Measurements from ENCODE around the gene RTN4R. TPM values are rescaled to one million over a fixed set of nuclear protein-coding genes. Genes with fewer than 3 reads are reported as not detected.

The RTN4R gene
- total and polyA plus RNA-seq, 3 donors from 2014 or later: 2.1 to 6.1 (median 5.1) TPM

DNA sequence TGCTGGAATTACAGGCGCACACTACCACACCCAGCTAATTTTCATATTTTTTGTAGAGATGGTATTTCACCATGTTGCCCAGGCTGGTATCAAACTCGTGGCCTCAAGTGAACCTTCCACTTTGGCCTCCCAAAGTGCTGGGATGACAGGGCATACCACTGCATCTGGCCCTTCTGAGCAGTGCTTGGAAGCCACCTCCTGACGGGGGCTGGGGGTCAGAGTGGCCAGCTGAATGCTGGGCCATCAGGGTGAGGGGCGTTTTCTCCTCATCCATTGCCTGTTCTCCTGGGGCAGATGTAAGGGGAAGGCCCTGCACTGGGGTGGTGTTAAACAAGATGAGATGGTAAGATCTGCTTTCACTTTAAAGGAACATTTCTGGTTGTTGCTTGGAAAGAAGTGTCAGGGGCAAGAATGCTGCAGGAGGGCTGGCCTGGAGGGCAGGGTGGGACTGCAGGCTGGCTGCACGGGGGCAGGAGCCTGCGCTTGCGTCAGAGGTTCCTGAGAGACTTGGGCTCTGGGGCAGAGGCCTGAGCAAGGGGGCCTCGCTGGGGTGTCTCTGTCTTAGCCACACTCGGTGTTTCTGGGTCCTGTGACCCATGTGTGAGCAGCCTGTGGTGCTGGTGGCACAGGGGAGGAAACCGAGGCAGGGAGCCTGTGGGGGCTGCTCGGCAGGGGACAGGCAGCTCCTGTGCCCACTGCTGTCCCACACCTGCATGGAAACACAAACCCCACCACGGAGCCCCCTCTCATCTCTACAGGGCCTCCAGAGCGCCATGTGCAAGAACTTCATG is 34.5 kb upstream of the RTN4R start:
- WGBS, 2 donors: 73 to 82% methylated on average over 5 to 13 of the region's 13 CpGs
- TF ChIP-seq CTCF (IDR thresholded peaks at IDR 0.05) (no peak), POLR2A (IDR thresholded peaks at IDR 0.05) (no peak)
- Histone ChIP-seq H3K9me3 (no peaks in the 10 kb centered on the region), H3K4me3 (no peak overlapping the region), H3K36me3 (ENCODE audit: low read depth, missing control alignments) (no peaks in the 10 kb centered on the region), H3K27ac (no peak overlapping the region), H3K4me1 (no peaks in the 10 kb centered on the region), H3K27me3 (no peaks in the 10 kb centered on the region)
- intact Hi-C loops (cut with DNase I; ENCODE audit: low total_unique reads): no loop called here
- no peak for DNase-seq

DNA sequence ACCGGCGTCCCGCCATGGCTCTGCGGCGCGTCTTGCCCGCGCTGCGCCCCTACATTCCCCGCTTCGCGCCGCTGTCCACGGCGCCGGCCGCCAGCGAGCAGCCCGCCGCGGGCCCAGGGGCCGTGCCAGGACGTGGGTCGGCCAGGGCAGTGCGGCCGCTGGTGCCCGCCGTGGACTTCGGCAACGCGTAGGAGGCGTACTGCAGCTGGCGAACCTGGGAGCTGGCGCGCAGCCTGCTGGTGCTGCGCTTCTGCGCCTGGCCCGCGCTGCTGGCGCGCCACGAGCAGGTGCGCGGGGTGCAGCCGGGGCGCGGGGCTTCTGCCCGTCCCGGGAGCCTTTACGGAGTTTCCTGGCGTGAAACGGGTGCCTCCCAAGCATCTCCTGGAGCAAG is 31.6 kb upstream of the RTN4R start:
- no peaks in the 10 kb centered on the region for H3K4me1 ChIP-seq
- no peaks in the 10 kb centered on the region for H3K36me3 ChIP-seq (ENCODE audit: low read depth, missing control alignments)
- no peaks in the 10 kb centered on the region for H3K9me3 ChIP-seq
- H3K27ac ChIP-seq: no peak overlapping the region
- no peaks in the 10 kb centered on the region for H3K27me3 ChIP-seq
- no peak for TF ChIP-seq POLR2A (IDR thresholded peaks at IDR 0.05)
- TF ChIP-seq CTCF (IDR thresholded peaks at IDR 0.05): no peak
- peak; percentile 51 for DNase-seq
- intact Hi-C loops (cut with DNase I; ENCODE audit: low total_unique reads): no loop called here
- WGBS, 2 donors: 0% methylated on average over 36 of the region's 52 CpGs; no CpG with 5 or more reads in 1 of the 2 donors
- peak overlapping the region; percentile 50 to 59 for H3K4me3 ChIP-seq

- Histone ChIP-seq H3K4me1 (no peaks in the 10 kb centered on the region), H3K27me3 (no peaks in the 10 kb centered on the region), H3K9me3 (no peaks in the 10 kb centered on the region), H3K27ac (no peak overlapping the region), H3K36me3 (ENCODE audit: low read depth, missing control alignments) (no peaks in the 10 kb centered on the region), H3K4me3 (peak overlapping the region; percentile 50 to 59)
- 4% methylated on average over 37 to 52 of the region's 90 CpGs for WGBS, 2 donors
- intact Hi-C loops (cut with DNase I; ENCODE audit: low total_unique reads): no loop called here
- DNase-seq: peak; percentile 93
- TF ChIP-seq POLR2A (IDR thresholded peaks at IDR 0.05): no peak
- TF ChIP-seq CTCF (IDR thresholded peaks at IDR 0.05): no peak
Measured at GRCh38 chr22:20298803-20299745, 31.0 kb upstream of the RTN4R start.

DNA sequence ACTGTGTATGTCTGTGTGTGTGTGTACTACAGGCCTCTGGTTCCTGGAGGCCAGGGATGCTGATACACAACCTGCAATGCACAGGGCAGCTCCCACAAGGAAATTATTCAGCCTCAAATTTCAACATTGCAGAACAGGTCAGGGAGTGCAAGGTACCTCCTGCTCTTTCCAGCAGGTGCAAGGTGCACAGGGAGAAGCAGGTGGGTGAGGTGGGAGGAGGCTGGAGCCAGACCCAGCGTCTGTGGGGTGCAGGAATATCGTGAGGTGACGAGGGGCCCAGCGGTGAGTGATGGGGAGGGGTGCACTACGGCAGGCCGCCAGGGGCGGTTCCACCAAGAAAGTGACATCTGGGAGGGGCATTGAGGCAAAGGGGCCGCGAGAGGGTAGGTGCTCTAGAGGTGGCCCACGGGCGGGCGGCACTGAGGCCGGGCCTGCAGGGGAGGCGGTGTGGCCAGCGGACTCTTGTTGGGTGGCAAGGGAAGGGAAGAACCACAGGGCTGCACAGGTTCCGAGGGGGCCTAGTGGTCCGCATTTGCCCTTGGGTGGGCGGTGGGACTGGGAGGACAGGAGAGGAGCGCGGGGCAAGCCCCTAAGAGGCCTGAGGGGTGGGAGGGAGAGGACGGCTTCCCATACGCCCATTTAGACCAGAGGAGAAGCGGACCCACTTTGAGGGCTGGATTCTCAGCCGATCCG is 30.1 kb upstream of the RTN4R start:
- H3K27me3 ChIP-seq: no peaks in the 10 kb centered on the region
- no peaks in the 10 kb centered on the region for H3K36me3 ChIP-seq (ENCODE audit: low read depth, missing control alignments)
- no peaks in the 10 kb centered on the region for H3K4me1 ChIP-seq
- no peak overlapping the region for H3K27ac ChIP-seq
- H3K9me3 ChIP-seq: no peaks in the 10 kb centered on the region
- WGBS, 2 donors: 44% methylated on average over 23 to 25 of the region's 25 CpGs
- peak overlapping the region; percentile 50 to 59 for H3K4me3 ChIP-seq
- TF ChIP-seq CTCF (IDR thresholded peaks at IDR 0.05): no peak
- TF ChIP-seq POLR2A (IDR thresholded peaks at IDR 0.05): no peak
- no peak for DNase-seq
- intact Hi-C loops (cut with DNase I; ENCODE audit: low total_unique reads): no loop called here

Measured in testis (tissue), 3 donors.